Left renal cortex interstitium (tissue), 4 donors: ENCODE data around the gene SASH1. TPM values are rescaled to one million over a fixed set of nuclear protein-coding genes. Genes with fewer than 3 reads are reported as not detected.

Experiments
- DNase-seq, 4 donors: peaks; one replicate each; pipeline ENCODE4 v3.0.0-alpha.2; 2013; ENCODE audit warnings: low read depth in 4 of 4, low spot score in 2 of 4, missing footprints in 1 of 4
- polyA plus RNA-seq, 4 donors: library from polyadenylated mRNA; unstranded; fragments of 120-200 nt; gene quantifications; one replicate each; pipeline ENCODE4 v1.2.1, GENCODE V29; 2013; ENCODE audit not compliant: insufficient read length in 4 of 4

SASH1 gene
- 10 to 100 TPM; 26.8 to 31.7 (median 28.3) TPM for polyA plus RNA-seq

DNA sequence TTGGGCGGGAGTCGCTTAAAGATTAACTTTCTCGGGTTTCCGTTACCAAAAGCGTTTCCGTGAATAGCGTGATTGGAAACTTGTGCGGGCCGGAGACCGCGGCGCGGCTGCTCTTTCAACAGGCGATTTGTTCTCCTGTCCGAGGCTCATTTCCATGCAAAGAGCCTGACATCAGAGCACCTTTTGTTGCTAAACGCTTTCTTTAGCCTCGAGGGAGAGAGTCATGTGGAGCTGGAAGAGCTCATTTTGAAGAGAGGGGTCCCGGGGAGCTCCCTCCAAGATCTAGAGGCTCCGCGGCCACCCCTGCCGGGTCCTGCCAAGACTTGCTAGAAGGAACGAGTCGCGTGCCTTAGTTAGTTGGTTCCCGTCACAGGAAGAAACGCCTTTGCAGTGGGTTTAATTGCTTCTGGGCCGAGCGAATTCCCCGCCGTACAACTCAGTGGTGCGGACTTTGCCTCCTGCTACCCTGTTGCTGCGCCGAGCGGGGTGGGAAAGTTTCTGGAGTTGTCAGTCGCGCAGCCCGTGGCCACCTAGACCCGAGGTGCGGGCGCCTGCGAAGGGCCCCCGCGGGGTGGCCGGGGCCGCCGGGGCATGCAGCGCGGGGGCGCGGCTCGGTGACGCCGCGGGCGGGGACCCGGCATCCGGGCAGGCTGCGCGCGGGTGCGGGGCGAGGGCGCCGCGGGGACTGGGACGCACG is at the start of gene SASH1:
Gene SASH1 (plus strand): TSS at position 489 of the 697 bp plus-strand sequence. CDS start 230 bp downstream, outside the sequence.
- DNase-seq, result peak; percentile 72 to 93 (median 80)

DNA sequence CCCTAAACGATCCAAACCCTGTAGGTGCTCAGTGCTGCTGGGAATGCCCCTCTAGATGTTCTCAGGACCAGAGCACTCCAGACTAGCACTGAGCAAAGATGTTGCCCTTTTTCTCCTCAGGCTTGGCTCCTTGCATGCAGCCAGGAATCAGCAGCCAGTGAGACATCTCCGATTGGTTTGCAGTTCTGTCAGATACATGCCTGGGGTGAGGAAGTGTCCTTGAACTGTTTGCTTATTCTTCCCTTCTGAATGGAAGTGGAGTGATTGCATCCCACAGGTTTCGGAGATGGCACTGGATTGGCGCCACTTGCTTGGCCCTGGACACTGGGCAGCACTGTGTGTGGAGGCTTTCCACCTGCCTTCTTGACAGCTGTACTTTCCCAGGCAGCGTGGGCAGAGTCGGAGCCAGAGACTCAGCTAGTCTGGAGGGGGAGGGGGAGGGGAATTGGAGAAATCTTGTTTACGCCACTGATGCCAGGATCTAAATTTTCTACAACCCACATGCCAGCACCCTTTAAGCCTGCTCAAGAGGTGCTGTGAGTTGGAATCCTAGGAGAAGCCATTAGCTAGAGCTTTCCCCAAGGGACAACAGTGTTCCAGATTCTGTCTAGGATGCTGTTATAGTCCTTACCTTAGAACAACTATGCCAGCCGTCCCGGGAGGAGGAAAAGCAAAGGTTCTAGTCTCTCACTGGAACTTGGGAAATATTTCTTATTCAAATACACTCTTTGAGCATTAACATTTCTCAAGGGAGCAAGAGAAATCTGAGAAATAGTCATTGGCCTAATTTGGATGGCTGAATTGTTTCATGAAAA is 49.2 kb upstream of the SASH1 start:
- DNase-seq, result no peak

DNA sequence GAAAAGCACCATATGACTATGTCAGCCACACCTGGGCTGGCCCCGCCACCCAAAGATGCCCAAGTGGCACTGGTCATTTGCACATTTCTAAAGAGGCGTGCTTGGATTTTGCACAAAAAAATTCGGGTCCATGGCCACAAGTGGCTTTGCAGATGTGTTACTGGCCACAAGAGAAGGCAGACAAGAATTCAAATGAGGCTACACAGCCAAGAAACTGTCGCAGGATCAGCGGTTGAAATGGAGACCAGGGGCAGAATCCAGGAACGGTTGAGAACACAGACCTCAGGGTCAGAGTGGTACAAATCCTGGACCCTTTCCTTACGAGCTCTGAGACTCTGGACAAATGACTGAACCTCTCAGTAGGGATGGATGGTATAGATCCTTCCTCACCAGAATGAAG is 48.6 kb upstream of the SASH1 start:
- DNase-seq, result no peak

DNA sequence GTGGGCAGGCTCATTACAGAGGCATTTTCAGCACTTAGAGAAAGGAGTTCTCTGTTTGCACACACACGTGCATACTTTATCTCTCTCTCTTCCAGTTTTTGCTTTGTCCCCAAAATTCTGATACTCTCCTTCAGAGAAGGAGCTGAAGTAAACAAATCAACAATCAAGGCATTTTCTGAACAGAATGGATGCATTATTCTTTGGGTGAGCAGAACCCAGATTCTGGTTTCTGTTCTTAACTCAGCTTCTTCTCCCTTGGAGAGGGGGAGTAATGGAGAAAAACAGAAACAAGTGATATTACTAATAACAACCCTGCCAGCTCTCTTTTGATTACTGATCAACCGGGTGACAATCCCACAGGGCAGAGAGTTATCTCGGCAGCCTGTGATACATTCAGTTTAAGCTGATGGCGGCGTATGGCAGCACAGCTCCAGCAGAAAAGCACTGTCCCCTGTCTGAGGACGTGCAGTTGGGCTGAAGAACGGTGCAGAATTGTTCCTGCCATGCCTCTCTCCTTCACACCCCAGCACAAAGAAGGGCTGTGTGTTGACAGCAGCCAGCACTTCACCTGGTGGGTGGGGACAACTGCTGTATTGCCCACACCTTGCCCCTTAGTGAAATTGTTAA is 47.3 kb upstream of the SASH1 start:
- DNase-seq, result no peak

DNA sequence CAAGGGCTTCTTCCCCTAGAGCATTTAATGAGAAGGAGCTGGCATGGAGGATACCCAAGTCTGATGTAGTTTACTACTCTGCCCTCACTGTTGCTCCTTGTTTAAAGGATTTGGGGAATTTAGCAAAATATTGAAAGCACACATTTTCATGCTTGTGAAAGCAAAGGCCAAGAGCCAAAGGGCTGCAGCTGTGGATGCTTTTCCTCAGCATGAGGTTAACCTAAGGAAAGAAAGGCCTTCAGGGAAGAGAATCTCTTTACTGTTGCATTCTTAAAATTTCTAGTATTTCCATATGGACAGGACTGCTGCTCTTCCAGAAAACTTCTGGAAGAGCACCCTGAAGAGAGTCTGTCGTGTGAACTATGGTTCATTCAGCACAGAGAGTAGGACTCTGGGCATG is 45.9 kb upstream of the SASH1 start:
- no peak for DNase-seq

DNA sequence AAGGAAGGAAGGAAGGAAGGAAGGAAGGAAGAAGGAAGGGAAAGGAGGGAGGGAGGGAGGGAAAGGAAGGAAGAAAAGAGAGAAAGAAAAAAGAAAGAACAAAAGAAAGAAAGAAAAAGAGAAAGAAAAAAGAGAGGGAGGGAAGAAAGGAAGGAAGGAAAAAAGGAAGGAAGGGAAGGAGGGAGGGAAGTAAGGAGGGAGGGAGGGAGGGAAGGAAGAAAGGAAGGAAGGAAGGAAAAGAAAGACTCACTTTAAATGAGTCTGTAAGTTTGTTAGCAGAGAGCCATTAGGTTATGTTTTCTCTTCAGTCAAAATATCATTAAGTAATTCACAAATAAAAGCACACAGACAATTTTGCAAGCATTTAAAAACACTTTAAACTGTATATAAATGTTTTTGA is 44.0 kb upstream of the SASH1 start:
- no peak for DNase-seq

DNA sequence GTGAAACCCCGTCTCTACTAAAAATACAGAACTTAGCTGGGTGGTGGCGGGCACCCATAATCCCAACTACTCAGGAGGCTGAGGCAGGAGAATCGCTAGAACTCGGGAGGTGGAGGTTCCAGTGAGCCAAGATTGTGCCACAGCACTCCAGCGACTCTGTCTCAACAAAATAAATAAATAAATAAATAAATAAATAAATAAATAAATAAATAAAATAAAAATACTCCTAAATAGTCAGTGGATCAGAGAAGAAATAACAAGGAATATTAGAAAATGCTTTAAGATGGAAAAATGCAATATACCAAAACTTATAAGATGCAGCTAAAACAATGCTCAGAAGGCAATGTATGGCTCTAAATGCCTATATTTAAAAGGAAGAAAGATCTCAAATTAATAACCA is 39.0 kb upstream of the SASH1 start:
- no peak for DNase-seq

DNA sequence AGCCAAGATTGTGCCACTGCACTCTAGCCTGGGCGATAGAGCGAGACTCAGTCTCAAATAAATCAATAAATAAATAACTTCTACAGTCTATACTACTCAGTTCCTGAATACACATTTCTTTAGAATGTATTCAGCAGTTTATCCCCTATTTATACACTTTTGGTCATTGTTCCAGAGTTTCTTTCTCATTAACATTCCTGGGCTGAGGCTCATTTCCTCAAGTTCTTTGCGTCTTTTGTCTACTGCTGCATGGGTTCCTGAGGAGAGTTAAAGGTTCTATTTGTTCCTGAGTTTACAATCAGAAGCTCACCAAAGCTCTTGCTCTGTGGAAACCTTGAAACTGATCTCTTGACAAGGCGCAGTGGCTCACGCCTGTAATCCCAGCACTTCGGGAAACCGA is 37.7 kb upstream of the SASH1 start:
- no peak for DNase-seq

DNA sequence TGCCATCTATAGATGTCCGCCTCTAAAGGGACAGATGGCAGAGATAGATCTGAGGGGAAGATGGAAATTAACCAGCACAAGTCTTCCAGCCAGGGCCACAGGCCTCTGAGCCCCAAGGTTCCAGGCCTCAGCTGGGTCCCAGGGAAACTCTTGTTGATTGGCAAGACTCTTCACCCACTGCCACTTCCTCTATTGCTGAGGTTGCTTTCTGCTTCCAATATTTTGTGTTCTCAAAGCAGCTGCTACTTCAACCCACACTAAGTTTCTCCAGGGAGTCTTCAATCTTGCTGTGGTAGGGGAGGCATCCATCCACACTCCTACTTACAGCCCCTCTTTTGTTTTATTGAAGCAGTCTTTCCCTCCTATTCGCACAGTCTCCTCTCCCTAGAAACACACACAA is 36.4 kb upstream of the SASH1 start:
- DNase-seq, result no peak

DNA sequence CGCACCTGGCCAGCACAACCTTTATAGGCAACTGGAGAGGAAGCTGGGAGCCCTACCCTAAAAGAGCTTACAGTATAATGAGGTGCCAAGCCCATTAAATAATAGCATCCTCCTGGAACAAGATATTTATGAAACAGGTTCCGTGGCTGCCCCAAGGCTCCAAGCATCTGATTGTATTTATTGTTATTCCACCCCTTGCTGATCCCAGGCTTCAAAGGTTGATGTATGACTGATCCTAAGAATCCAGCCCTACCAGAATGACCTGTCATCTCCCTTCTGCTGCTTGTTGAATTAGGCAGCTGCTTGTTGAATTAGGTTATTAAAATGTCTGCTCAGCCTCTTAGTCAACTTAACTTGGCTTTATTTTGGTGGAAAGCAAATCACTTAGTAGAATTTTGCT is 35.2 kb upstream of the SASH1 start:
- DNase-seq, result no peak

DNA sequence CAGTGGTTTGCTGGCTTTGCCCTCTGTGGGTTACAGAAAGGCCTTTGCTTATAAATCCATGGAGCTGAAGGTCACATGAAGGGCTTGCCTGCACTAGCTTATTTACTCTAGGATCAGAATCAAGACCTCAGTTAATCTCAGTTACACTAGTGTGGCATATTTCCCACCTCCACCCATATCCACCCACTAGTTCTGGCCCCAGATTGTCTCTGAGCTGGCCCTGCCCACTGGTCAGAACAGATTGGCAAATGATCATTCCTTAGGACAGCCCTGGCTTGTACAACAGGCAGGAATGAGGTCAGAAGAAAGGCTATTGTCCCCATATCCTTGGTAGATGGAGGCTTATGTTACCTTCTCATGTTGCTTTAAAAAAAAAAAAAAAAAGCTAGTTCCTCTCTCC is 33.3 kb upstream of the SASH1 start:
- no peak for DNase-seq

DNA sequence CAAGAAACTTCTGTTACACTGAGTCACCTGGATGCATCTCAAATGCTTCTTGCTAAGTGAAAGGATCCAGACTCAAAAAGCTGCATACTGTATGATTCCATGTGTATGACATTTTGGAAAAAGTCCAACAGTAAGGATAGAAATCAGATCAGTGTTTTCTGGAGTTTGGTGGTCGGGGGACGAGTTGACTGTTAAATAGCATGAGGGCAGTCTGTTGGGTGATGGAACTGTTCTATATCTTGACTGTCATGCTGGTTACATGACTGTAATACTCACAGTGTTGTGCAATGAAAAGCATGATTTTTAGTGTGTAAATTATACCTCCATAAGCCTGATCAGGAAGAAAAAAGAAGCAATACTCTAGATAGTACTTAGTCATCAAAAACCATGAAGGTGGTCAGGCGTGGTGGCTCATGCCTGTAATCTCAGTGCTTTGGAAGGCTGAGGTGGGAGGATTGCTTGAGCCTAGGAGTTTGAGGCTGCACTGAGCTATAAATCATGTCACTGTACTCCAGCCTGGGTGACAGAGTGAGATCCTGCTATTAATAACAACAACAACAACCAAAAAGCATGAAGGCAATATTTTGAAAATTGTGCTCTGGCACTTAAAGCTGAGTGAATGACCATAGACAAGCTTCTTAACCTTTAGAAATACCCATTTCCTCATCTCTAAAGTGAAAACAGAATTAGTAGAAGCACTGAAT is 30.5 kb upstream of the SASH1 start:
- DNase-seq, result no peak

DNA sequence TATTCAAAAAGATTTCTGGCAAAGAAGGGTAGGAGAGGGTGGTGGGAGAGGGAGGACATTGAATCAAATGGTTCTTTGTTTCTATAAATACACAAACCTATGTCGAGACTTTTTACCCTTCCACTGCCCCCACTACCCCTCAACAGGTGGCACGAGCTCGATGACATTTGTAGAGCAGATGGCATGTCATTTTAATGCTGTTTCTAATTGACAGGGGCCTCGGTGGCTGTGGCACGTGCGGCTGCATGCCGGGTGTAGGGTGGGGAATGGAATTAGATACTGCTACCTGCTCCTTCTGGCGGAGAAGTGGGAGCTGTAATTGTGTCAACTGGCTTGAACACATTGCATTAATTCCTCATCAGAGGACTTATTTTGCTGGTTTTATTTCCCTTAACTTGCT is 29.1 kb upstream of the SASH1 start:
- DNase-seq, result no peak

DNA sequence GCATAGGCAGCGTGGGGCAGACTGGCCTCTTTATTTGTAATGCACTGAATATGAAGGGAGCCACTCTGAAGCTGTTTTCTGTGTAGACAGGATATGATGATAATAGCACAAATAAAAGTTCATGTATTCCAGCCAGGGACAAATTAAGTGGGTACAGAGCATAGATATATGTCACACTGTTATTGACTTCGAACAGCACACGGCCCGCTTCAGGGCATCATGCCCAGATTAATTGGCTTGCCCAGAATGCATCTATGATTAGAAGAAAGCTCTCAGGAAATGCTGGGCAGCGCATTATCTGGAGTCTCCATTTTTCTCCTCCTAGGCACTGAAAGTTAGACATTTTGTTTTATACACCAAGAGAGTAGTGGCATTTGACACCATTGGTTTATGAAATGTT is 26.3 kb upstream of the SASH1 start:
- DNase-seq, result no peak

DNA sequence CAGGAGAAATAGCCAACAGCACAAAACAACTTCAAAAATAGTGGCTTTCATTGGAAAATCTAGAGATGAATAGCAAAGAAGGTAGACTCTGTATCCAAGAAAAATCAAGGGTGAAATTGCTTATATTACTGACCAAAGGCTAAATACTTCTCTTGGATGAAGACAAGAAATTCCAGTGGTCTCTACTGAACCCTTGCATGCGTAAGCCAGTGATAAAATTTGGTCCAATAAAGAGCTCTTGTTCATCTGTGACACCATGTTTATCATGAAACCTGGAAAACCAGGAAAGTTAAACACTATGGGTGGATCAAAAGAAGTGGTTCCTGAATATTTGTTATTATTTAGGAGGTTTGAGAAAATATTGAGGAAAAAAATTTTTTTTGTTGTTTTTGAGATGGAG is 25.6 kb upstream of the SASH1 start:
- no peak for DNase-seq

DNA sequence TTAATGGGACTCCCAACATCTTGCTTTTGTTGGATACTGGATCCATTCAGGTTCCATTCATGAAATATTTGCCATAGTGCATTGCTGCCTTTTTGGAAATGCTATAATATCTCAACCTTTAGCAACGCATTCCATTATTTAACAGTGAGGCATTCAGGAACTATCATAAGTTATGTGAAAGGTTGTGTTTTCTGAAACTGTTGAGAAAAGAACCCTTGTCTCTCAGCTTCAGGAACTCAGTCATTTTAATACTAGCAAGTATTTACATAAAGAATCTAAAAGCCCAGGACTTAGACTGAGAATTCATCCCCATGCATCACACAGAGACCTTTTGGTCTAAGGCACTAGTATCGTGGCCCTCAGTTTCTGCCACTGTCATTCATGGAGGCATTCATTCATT is 24.9 kb upstream of the SASH1 start:
- DNase-seq, result no peak

DNA sequence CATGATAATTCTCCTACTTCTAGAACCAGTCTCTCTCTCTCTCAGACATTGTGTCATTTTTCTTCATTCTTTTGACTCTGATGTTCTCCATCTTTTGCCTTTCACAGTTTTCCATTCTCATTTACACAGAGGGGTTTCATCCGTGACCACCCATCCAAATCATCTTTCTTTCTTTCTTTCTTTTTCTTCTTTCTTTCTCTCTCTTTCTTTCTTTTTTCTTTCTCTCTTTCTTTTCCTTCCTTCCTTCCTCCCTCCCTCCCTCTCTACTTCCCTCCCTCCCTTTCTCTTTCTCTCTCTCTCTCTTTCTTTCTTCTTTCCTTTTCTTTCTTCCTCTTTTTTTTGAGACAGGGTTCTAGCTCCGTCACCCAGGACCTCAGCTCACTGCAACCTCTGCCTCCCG is 19.9 kb upstream of the SASH1 start:
- no peak for DNase-seq

DNA sequence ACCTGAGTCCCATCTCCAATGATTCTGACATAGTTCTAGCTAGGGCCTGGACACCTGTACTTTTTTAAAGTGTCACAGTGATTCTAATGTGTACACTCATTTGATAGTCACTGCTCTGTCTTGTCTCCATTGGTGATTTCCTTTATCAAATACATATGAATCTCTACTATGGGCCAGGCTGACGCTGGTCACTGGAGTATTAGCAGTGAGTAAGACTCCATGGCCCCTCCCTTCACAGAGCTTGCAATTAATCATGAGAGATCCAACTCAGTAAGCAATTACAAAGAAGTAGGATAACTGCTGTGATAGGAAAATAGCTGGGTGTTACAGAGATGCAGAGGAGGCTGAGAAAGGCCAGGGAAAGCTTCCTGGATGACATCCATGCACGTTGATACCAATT is 19.3 kb upstream of the SASH1 start:
- DNase-seq, result no peak

DNA sequence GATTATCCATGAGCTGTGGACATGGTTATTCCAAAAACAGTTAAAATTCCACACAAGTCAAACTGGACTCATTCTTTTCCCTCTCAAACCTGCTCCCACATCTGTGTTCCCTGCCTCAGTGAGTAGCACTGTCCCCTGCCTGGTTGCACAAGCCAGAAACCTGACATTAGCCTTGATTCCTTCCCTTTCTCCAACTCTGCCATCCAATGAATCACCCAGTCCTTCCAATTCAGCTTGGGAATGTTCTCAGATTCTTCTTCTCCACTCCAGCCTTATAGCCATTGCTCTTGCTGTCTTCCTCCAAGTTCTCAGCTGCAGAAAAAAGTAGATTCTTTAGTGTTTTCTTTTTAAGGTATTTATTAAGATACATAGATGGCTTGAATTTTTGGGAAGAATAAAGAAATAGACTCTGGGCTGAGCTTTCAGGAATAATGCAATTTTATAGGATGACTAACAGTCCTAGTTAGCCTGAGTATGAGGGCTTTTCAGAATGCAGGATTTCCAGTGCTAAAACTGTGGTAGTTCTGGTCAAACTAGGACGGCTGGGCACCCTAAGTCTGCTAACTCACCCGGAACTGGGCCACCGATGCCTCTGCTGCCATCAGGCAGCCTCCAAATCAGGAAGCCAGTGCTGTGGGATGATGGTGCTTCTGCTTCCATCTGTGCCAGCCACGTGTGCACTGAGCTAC is 18.2 kb upstream of the SASH1 start:
- DNase-seq, result no peak

DNA sequence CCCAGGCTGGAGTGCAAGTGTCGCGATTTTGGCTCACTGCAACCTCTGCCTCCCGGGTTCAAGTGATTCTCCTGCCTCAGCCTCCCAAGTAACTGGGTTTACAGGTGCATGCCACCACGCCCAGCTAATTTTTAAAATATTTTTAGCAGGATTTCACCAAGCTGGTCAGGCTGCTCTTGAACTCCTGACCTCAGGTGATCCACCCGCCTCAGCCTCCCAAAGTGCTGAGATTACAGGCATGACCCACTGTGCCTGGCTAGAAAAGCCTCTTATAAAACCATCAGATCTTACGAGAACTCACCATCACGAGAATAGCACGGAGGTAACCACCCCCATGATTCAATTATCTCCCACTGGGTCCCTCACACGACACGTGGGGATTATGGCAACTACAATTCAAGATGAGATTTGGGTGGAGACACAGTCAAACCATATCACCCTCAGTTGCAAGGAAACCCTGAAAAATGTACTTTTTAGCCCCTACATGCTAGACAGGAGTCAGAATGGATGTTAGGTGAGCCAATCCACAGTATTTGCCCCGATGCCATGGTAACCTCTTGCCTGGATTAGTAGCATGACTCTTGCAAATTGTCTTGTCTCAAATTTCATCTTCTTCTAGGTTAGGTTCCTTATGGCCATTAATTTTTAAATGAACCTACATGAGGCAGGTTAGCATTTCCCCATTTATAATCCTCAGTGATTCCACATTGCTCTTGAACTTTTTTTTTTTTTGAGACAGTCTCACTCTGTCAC is 17.1 kb upstream of the SASH1 start:
- DNase-seq, result no peak
